H1 (cell line): ENCODE data around the gene CDK19. TPM values are rescaled to one million over a fixed set of nuclear protein-coding genes. Genes with fewer than 3 reads are reported as not detected.

Experiments
- CTCF ChIA-PET: fragments of 300-600 bp; sonication (Branson Sonifier 250); formaldehyde crosslinking; loops from one replicate; lab custom pipeline; 2021; ENCODE audit not compliant: partially characterized antibody; lab: Charles Lee
- POLR2A ChIA-PET: fragments of 300-600 bp; sonication (Branson Sonifier 250); formaldehyde crosslinking; loops from one replicate; lab custom pipeline; 2021; ENCODE audit warnings: inconsistent platforms; ENCODE audit not compliant: partially characterized antibody; lab: Charles Lee
- DNase-seq, 2 experiments: peaks; one replicate each; pipeline versions ENCODE4 v3.0.0 to v3.0.0-alpha.2; 2010 to 2022; ENCODE audit warnings: low spot score in 2 of 2, low read depth in 1 of 2, mixed read lengths in 1 of 2
- FAIRE-seq: peaks from 2 replicates; lab custom pipeline; 2011; peaks lifted over from hg19 to GRCh38; lab: Jason Lieb, UNC
- H2AFZ ChIP-seq: 2 replicates; pipeline ENCODE4 v1.8.1; 2012; ENCODE audit warnings: low read length, inconsistent platforms
- H2AK5ac ChIP-seq: 2 replicates; pipeline ENCODE4 v1.6.1; 2013; ENCODE audit warnings: low read depth, low read length
- H2BK120ac ChIP-seq: replicated peaks from 2 replicates; pipeline ENCODE3; 2013; ENCODE audit warnings: low read depth, low read length, inconsistent platforms
- H2BK12ac ChIP-seq: 2 replicates; pipeline ENCODE4 v1.6.1; 2013; ENCODE audit warnings: low read depth, low read length
- H2BK15ac ChIP-seq: 2 replicates; pipeline ENCODE4 v1.6.1; 2013; ENCODE audit warnings: low read length
- H2BK20ac ChIP-seq: 2 replicates; pipeline ENCODE4 v1.6.1; 2013; ENCODE audit warnings: low read length
- H2BK5ac ChIP-seq: 2 replicates; pipeline ENCODE4 v1.6.1; 2013; ENCODE audit warnings: low read depth, low read length
- H3K14ac ChIP-seq: 2 replicates; pipeline ENCODE4 v1.6.1; 2013; ENCODE audit warnings: inconsistent platforms; ENCODE audit not compliant: insufficient read length
- H3K18ac ChIP-seq: 2 replicates; pipeline ENCODE4 v1.6.1; 2013; ENCODE audit warnings: low read length; ENCODE audit errors: extremely low read depth
- H3K23ac ChIP-seq: 2 replicates; pipeline ENCODE4 v1.6.1; 2013; ENCODE audit warnings: inconsistent platforms; ENCODE audit not compliant: insufficient read length
- H3K23me2 ChIP-seq: 2 replicates; pipeline ENCODE4 v1.6.1; 2013; ENCODE audit warnings: low read depth, low read length
- H3K27ac ChIP-seq: 2 replicates; pipeline ENCODE4 v1.6.1; 2011; ENCODE audit warnings: low read depth, low read length, inconsistent platforms
- H3K27me3 ChIP-seq, 4 experiments: replicated peaks in 1 of 4; 1 replicate in 1 of 4; 2 replicates in 3 of 4; pipeline versions ENCODE4 v1.6.1 to v1.8.1; 2011 to 2013; ENCODE audit warnings: low read length in 3 of 4, mild to moderate bottlenecking in 3 of 4, inconsistent platforms in 2 of 4, mixed read lengths in 2 of 4, moderate library complexity in 1 of 4; ENCODE audit not compliant: control insufficient read depth in 3 of 4, insufficient read depth in 3 of 4; ENCODE audit errors: extremely low read depth in 1 of 4
- H3K36me3 ChIP-seq, 4 experiments: 2 replicates each; pipeline versions ENCODE4 v1.6.1 to v1.8.1; 2011 to 2013; ENCODE audit warnings: mild to moderate bottlenecking in 4 of 4, low read length in 3 of 4, moderate library complexity in 2 of 4, control low read depth in 1 of 4, inconsistent platforms in 1 of 4; ENCODE audit not compliant: insufficient read depth in 4 of 4, control insufficient read depth in 2 of 4
- H3K4ac ChIP-seq: replicated peaks from 2 replicates; pipeline ENCODE3; 2013; ENCODE audit warnings: low read length, low read depth, mixed read lengths, inconsistent platforms; ENCODE audit not compliant: insufficient read length
- H3K4me1 ChIP-seq, 4 experiments: replicated peaks in 1 of 4; 1 replicate in 1 of 4; 2 replicates in 3 of 4; pipeline versions ENCODE4 v1.6.1 to v1.8.1; 2011 to 2013; ENCODE audit warnings: low read length in 3 of 4, inconsistent platforms in 2 of 4, mixed read lengths in 1 of 4; ENCODE audit not compliant: insufficient read depth in 4 of 4, control insufficient read depth in 3 of 4
- H3K4me2 ChIP-seq, 2 experiments: 2 replicates each; pipeline versions ENCODE4 v1.6.1 to v1.8.1; 2011 to 2013; ENCODE audit warnings: low read depth in 2 of 2, low read length in 2 of 2, control low read depth in 1 of 2, inconsistent platforms in 1 of 2, mild to moderate bottlenecking in 1 of 2; ENCODE audit not compliant: insufficient read depth in 1 of 2
- H3K4me3 ChIP-seq, 4 experiments: fragments of 200-600, 300-600 bp in 1 of 4; sonication (generic), shearing (Covaris generic), sonication (Bioruptor Twin) in 1 of 4; 2 replicates each; pipeline versions ENCODE4 v1.5.1 to v1.8.1; 2011 to 2016; ENCODE audit warnings: low read length in 4 of 4, low read depth in 3 of 4, control low read depth in 2 of 4, inconsistent platforms in 2 of 4, mild to moderate bottlenecking in 2 of 4, mixed read lengths in 1 of 4, moderate library complexity in 1 of 4; ENCODE audit not compliant: insufficient read depth in 2 of 4; ENCODE audit errors: extremely low read depth in 1 of 4
- H3K56ac ChIP-seq: replicated peaks from 2 replicates; pipeline ENCODE3; 2013; ENCODE audit warnings: low read depth, mild to moderate bottlenecking, mixed read lengths, low read length, inconsistent platforms; ENCODE audit not compliant: insufficient read length
- H3K79me1 ChIP-seq: 2 replicates; pipeline ENCODE4 v1.6.1; 2013; ENCODE audit warnings: low read depth, low read length, control low read depth
- H3K79me2 ChIP-seq, 2 experiments: 2 replicates each; pipeline versions ENCODE4 v1.6.1 to v1.8.1; 2012 to 2013; ENCODE audit warnings: low read length in 2 of 2, mild to moderate bottlenecking in 2 of 2, inconsistent platforms in 1 of 2; ENCODE audit not compliant: insufficient read depth in 2 of 2, control insufficient read depth in 1 of 2
- H3K9ac ChIP-seq, 4 experiments: replicated peaks in 1 of 4; 1 replicate in 1 of 4; 2 replicates in 3 of 4; pipeline versions ENCODE4 v1.6.1 to v1.8.1; 2011 to 2013; ENCODE audit warnings: low read depth in 3 of 4, low read length in 3 of 4, control low read depth in 2 of 4, mild to moderate bottlenecking in 2 of 4, moderate library complexity in 2 of 4, inconsistent platforms in 1 of 4; ENCODE audit errors: extremely low read depth in 1 of 4
- H3K9me3 ChIP-seq, 2 experiments: 2 replicates each; pipeline versions ENCODE4 v1.6.1 to v1.8.1; 2012 to 2013; ENCODE audit warnings: mild to moderate bottlenecking in 2 of 2, moderate library complexity in 2 of 2, control low read depth in 1 of 2, inconsistent platforms in 1 of 2, low read depth in 1 of 2, low read length in 1 of 2, mixed read lengths in 1 of 2; ENCODE audit not compliant: insufficient read depth in 2 of 2
- H4K20me1 ChIP-seq, 2 experiments: replicated peaks in 1 of 2; 2 replicates each; pipeline versions ENCODE3 to v1.8.1; 2011 to 2013; ENCODE audit warnings: inconsistent platforms in 2 of 2, low read length in 2 of 2, mild to moderate bottlenecking in 1 of 2; ENCODE audit not compliant: insufficient read depth in 2 of 2, control insufficient read depth in 1 of 2
- H4K5ac ChIP-seq: 2 replicates; pipeline ENCODE4 v1.6.1; 2013; ENCODE audit warnings: low read length, low read depth, mixed read lengths, inconsistent platforms; ENCODE audit not compliant: insufficient read length
- H4K8ac ChIP-seq: 2 replicates; pipeline ENCODE4 v1.8.0; 2013; ENCODE audit warnings: mild to moderate bottlenecking, moderate library complexity, low read length, inconsistent platforms; ENCODE audit not compliant: insufficient read depth; ENCODE audit errors: extremely low read depth
- H4K91ac ChIP-seq: replicated peaks from 2 replicates; pipeline ENCODE3; 2013; ENCODE audit warnings: low read length, mixed read lengths, inconsistent platforms; ENCODE audit not compliant: insufficient read length
- ASH2L ChIP-seq: fragments of 200-600, 300-600 bp; sonication (generic); IDR thresholded peaks from one replicate; pipeline ENCODE4 v1.7.1; 2017; ENCODE audit warnings: low read length
- E2F6 ChIP-seq: IDR thresholded peaks from 2 replicates; pipeline ENCODE4 v1.6.1; 2012; ENCODE audit warnings: inconsistent platforms
- EP300 ChIP-seq, 2 experiments: IDR thresholded peaks; 1 replicate in 1 of 2; 2 replicates in 1 of 2; pipeline ENCODE4 v1.6.1; 2011 to 2012; ENCODE audit warnings: low read depth in 2 of 2, low read length in 2 of 2, mild to moderate bottlenecking in 2 of 2, borderline replicate concordance in 1 of 2, inconsistent platforms in 1 of 2, moderate library complexity in 1 of 2
- EZH2 ChIP-seq: fragments of 200-600 bp; sonication (generic); IDR thresholded peaks from 2 replicates; pipeline ENCODE4 v1.7.1; 2012; ENCODE audit warnings: low read depth, mild to moderate bottlenecking, moderate library complexity, low read length, inconsistent platforms; ENCODE audit not compliant: severe bottlenecking
- GTF2F1 ChIP-seq: IDR thresholded peaks from 2 replicates; pipeline ENCODE4 v1.6.1; 2012; ENCODE audit warnings: low read depth, low read length, improper control_type of control experiment, borderline replicate concordance
- JUN ChIP-seq: IDR thresholded peaks from 2 replicates; pipeline ENCODE4 v1.6.1; 2011; ENCODE audit warnings: low read depth, mild to moderate bottlenecking, improper control_type of control experiment, low read length
- KDM4A ChIP-seq: IDR thresholded peaks from one replicate; pipeline ENCODE4 v1.7.1; 2012; ENCODE audit warnings: low read depth, mild to moderate bottlenecking, moderate library complexity, low read length, inconsistent platforms; ENCODE audit not compliant: severe bottlenecking
- SAP30 ChIP-seq: fragments of 300-600 bp; sonication (generic); IDR thresholded peaks from 2 replicates; pipeline ENCODE4 v1.7.1; 2012; ENCODE audit warnings: low read length, moderate library complexity, mild to moderate bottlenecking, inconsistent platforms; ENCODE audit not compliant: insufficient read depth, insufficient replicate concordance
- SIN3A ChIP-seq, 2 experiments: IDR thresholded peaks in 1 of 2; conservative IDR thresholded peaks in 1 of 2; 2 replicates each; pipeline ENCODE4 v1.6.1; 2011 to 2012; ENCODE audit warnings: low read length in 2 of 2, improper control_type of control experiment in 1 of 2, low read depth in 1 of 2, mild to moderate bottlenecking in 1 of 2
- SP4 ChIP-seq: IDR thresholded peaks from 2 replicates; pipeline ENCODE4 v1.6.1; 2012; ENCODE audit warnings: low read length, inconsistent platforms
- ZNF274 ChIP-seq: IDR thresholded peaks from 2 replicates; pipeline ENCODE4 v1.7.0; 2012; ENCODE audit warnings: low read length, borderline replicate concordance; ENCODE audit errors: extremely low read depth
- WGBS, 2 experiments: shearing (Covaris generic) in 1 of 2; methylation state at CpG; one replicate each; pipeline versions ENCODE4 v1.1.6 to v1.1.7; 2013 to 2015; ENCODE audit warnings: low lambda C conversion rate in 2 of 2, mixed read lengths in 2 of 2, inconsistent platforms in 1 of 2, low coverage in 1 of 2, missing lambda C conversion rate in 1 of 2; ENCODE audit not compliant: insufficient replicate concordance in 2 of 2, insufficient coverage in 1 of 2, insufficient read length in 1 of 2; ENCODE audit errors: extremely low coverage in 1 of 2, missing lambda C conversion rate in 1 of 2; 5-methylcytosine and 5-hydroxymethylcytosine counted together
- polyA plus RNA-seq, 7 experiments: library from polyadenylated mRNA; depleted of rRNA in 3 of 7; stranded (reverse) in 5 of 7; unstranded in 2 of 7; fragments of >200 nt in 5 of 7; fragments of 200-250 nt in 2 of 7; gene quantifications; 1 replicate in 5 of 7; 2 replicates in 1 of 7; 4 replicates in 1 of 7; pipeline versions ENCODE4 v1.2.1 to v1.2.3, GENCODE V29; 2011 to 2013; ENCODE audit warnings: missing spikeins in 2 of 7, mixed read lengths in 2 of 7
- total RNA-seq: library from RNA; stranded (reverse); fragmentation: NEBNext Ultra II Directional; extraction: Animal tissue kit (Norgen Biotek cat#: 25700); gene quantifications from 2 replicates; pipeline ENCODE4 v1.2.1, GENCODE V29; 2021

CDK19 gene
- total and polyA plus RNA-seq, 2 of the 8 experiments (the other 6 are each of a cell fraction or from before 2014, with no cell fraction given), result 4.9 to 12.6 TPM

DNA sequence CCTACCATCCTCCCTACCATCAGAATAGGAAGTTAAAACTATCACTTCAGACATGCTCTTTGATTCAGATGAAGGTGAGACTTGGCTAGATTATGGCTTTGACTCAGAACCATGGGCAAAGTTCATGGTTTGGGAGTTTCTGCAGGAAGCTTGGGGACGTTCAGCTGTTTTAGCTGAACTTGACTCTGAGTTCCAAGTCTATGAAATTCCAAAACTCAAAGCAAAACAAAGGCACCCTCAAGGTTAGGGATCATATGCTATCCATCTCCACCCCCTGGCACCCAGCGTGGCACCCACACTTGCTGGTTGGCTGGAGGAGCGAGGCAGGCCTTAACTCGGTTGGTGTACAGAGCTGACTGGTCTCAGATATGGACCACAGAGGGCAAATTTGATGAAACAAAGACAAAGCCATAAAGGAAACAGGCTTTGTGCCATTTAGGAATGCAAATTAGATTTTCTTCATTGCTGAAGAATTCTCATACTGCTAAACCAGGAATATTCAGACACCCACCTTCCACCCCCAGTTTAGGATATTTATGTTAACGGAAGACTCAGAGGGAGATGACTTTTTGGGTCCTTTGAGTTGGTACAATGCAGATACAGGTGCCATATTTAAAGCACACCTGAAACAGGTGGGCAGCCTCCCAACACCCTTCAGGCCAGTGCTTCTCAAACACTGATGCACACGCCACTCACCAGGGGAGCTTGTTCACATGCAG lies 250.4 kb downstream of the CDK19 start:
- Histone ChIP-seq H3K9ac (no peak overlapping the region), H4K5ac (no peak overlapping the region), H2BK120ac (no peak overlapping the region), H3K36me3 (no peaks in the 10 kb centered on the region), H3K56ac (no peak overlapping the region), H4K20me1 (no peaks in the 10 kb centered on the region), H2BK20ac (no peak overlapping the region), H3K9me3 (no peaks in the 10 kb centered on the region), H2BK15ac (no peak overlapping the region), H2BK5ac (no peak overlapping the region), H3K4me1 (peaks cover 0 to 3% (median 0%) of the 10 kb centered on the region in 4 experiments; a peak in 2 of 7 replicates), H3K4me3 (no peak overlapping the region), H4K91ac (no peak overlapping the region), H3K27me3 (no peaks in the 10 kb centered on the region), H3K79me2 (no peaks in the 10 kb centered on the region), H4K8ac (no peak overlapping the region), H2AFZ (no peak overlapping the region), H3K27ac (no peak overlapping the region), H3K4me2 (no peak overlapping the region), H3K4ac (no peak overlapping the region), H3K79me1 (no peaks in the 10 kb centered on the region), H3K23me2 (no peaks in the 10 kb centered on the region), H3K14ac (no peak overlapping the region), H3K23ac (no peak overlapping the region), H3K18ac (no peak overlapping the region), H2BK12ac (no peak overlapping the region), H2AK5ac (no peak overlapping the region)
- FAIRE-seq, result no peak
- DNase-seq, result no peak
- ChIA-PET POLR2A (interaction anchor here (0.5 to 0.9 kb wide), 2 partner anchors 239 to 393 kb away, joined by 3 read pairs; no protein-coding TSS in a partner anchor), CTCF (no interaction called here)
- 91% methylated on average over 6 of the region's 6 CpGs; no CpG with 5 or more reads in 1 of the 2 experiments for WGBS, 2 experiments
- TF ChIP-seq ASH2L (no peak), GTF2F1 (no peak), SIN3A (conservative IDR thresholded peaks at IDR 0.05 in 1 of 2, IDR thresholded peaks at IDR 0.05 in 1 of 2; ENCODE audit: low read depth in 1 of 2, low read length in 2 of 2) (no peak), JUN (no peak), SAP30 (no peak), EZH2 (no peak), E2F6 (no peak), ZNF274 (no peak), SP4 (no peak), KDM4A (no peak), EP300 (IDR thresholded peaks at IDR 0.05; ENCODE audit: borderline replicate concordance in 1 of 2, low read depth in 2 of 2, low read length in 2 of 2) (no peak)
